Measurements from ENCODE around the gene ACTL7A.

DNA sequence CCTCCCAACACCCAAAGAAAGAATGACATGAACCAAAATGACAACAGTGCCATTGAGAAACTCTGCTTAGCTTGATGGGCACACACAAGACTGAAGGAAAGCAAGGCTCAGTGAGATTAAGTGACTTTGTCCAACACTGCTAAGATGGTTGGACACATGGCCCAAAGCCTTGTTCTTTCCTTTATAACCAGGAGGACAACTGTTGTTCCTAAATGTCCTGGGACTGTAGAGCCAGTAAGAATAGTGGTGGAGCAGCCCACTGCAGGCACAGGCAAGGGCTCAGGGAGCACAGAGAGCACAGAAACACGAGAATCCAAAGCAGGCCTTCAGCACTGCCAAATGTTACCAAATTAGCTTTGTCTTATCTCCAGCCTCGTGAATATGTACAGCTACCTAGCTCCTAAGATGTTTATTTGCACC is 3.9 kb downstream of the ACTL7A start:
- TF ChIP-seq CTCF (IDR thresholded peaks at IDR 0.05): no peak
- no peak for TF ChIP-seq POLR2A (IDR thresholded peaks at IDR 0.05)
